SK-N-SH treated with all-trans-retinoic acid at 6 μM for 48 hours (cell line): ENCODE data around the gene SEMA7A.

ENCODE experiments used
- ARNTL ChIP-seq: fragments of 450-650 bp; formaldehyde crosslinking; IDR thresholded peaks from 2 replicates; pipeline ENCODE4 v1.5.0; 2020; ENCODE audit warnings: low read depth, mild to moderate bottlenecking, moderate library complexity, borderline replicate concordance
- BACH2 ChIP-seq: fragments of 250-450 bp; sonication (Bioruptor Pico); IDR thresholded peaks from 2 replicates; pipeline ENCODE4 v1.9.0; 2021; ENCODE audit warnings: mild to moderate bottlenecking, borderline replicate concordance
- CREB5 ChIP-seq: fragments of 250-450 bp; sonication (Bioruptor Pico); IDR thresholded peaks from 2 replicates; pipeline ENCODE4 v1.5.1; 2020; ENCODE audit warnings: low read depth, mild to moderate bottlenecking, moderate library complexity
- CSDC2 ChIP-seq: fragments of 250-450 bp; sonication (Bioruptor Pico); IDR thresholded peaks from 2 replicates; pipeline ENCODE4 v1.5.0; 2020; ENCODE audit warnings: mild to moderate bottlenecking, moderate library complexity
- ISL1 ChIP-seq: fragments of 250-450 bp; sonication (Bioruptor Pico); IDR thresholded peaks from 2 replicates; pipeline ENCODE4 v2.1.2; 2022; ENCODE audit warnings: mild to moderate bottlenecking, moderate library complexity
- OSR1 ChIP-seq: fragments of 250-450 bp; sonication (Bioruptor Pico); IDR thresholded peaks from 2 replicates; pipeline ENCODE4 v1.8.0; 2022; ENCODE audit warnings: moderate library complexity, mild to moderate bottlenecking, inconsistent platforms
- SNAI2 ChIP-seq: fragments of 250-450 bp; sonication (Bioruptor Pico); IDR thresholded peaks from 2 replicates; pipeline ENCODE4 v1.5.0; 2020; ENCODE audit warnings: mild to moderate bottlenecking, moderate library complexity
- TOX ChIP-seq: fragments of 250-450 bp; sonication (Bioruptor Pico); IDR thresholded peaks from 2 replicates; pipeline ENCODE4 v1.8.0; 2021; ENCODE audit warnings: mild to moderate bottlenecking, moderate library complexity, borderline replicate concordance
- TSHZ2 ChIP-seq: fragments of 250-450 bp; sonication (Bioruptor Pico); IDR thresholded peaks from 2 replicates; pipeline ENCODE4 v1.5.0; 2020; ENCODE audit warnings: mild to moderate bottlenecking, moderate library complexity
- ZFP30 ChIP-seq: fragments of 450-650 bp; formaldehyde crosslinking; IDR thresholded peaks from 2 replicates; pipeline ENCODE4 v1.5.0; 2022; ENCODE audit warnings: mild to moderate bottlenecking, moderate library complexity

GRCh38 chr15:74378848-74379247, 54.9 kb downstream of the SEMA7A start:
- TF ChIP-seq CREB5 (CRISPR knock-in tag): no peak
- TF ChIP-seq TSHZ2: no peak
- no peak for TF ChIP-seq BACH2 (CRISPR knock-in tag)
- no peak for TF ChIP-seq SNAI2
- TF ChIP-seq ZFP30: no peak
- no peak for TF ChIP-seq OSR1 (CRISPR knock-in tag)
- no peak for TF ChIP-seq ARNTL (CRISPR knock-in tag)
- no peak for TF ChIP-seq ISL1 (CRISPR knock-in tag)
- no peak for TF ChIP-seq TOX (CRISPR knock-in tag)
- TF ChIP-seq CSDC2: no peak
